Thymus (tissue), 11 donors: Measurements from ENCODE around the gene CRIM1. TPM values are rescaled to one million over a fixed set of nuclear protein-coding genes. Genes with fewer than 3 reads are reported as not detected.

ENCODE experiments used
- DNase-seq, 9 donors: peaks; one replicate each; pipeline ENCODE4 v3.0.0-alpha.2; 2013; ENCODE audit warnings: low spot score in 9 of 9, low read depth in 6 of 9, missing footprints in 1 of 9
- H3K27ac ChIP-seq, 2 donors: one replicate each; pipeline ENCODE4 v1.5.1; 2013; ENCODE audit warnings: control low read depth in 1 of 2, low read depth in 1 of 2, low read length in 1 of 2, mild to moderate bottlenecking in 1 of 2, moderate library complexity in 1 of 2
- H3K27me3 ChIP-seq, 2 donors: one replicate each; pipeline ENCODE4 v1.5.1; 2013; ENCODE audit warnings: low read length in 1 of 2; ENCODE audit not compliant: control insufficient read depth in 2 of 2, insufficient read depth in 1 of 2
- H3K36me3 ChIP-seq, 2 donors: one replicate each; pipeline ENCODE4 v1.5.1; 2013; ENCODE audit warnings: low read length in 1 of 2, mild to moderate bottlenecking in 1 of 2, moderate library complexity in 1 of 2; ENCODE audit not compliant: control insufficient read depth in 2 of 2, insufficient read depth in 2 of 2
- H3K4me1 ChIP-seq, 2 donors: one replicate each; pipeline ENCODE4 v1.5.1; 2013; ENCODE audit warnings: low read length in 2 of 2; ENCODE audit not compliant: control insufficient read depth in 2 of 2, insufficient read depth in 2 of 2
- H3K4me3 ChIP-seq, 2 donors: one replicate each; pipeline ENCODE4 v1.5.1; 2013; ENCODE audit warnings: low read length in 2 of 2, control low read depth in 1 of 2, mild to moderate bottlenecking in 1 of 2
- H3K9me3 ChIP-seq, 2 donors: one replicate each; pipeline ENCODE4 v1.5.1; 2013; ENCODE audit warnings: low read length in 1 of 2, mild to moderate bottlenecking in 1 of 2; ENCODE audit not compliant: control insufficient read depth in 2 of 2, insufficient read depth in 1 of 2
- WGBS: extraction: QIAGEN DNeasy Blood & Tissue Kit; methylation state at CpG from one replicate; pipeline ENCODE4 v1.1.7; 2013; 5-methylcytosine and 5-hydroxymethylcytosine counted together
- polyA plus RNA-seq: library from polyadenylated mRNA; stranded (reverse); fragments of 200-250 nt; gene quantifications from one replicate; pipeline ENCODE4 v1.2.3, GENCODE V29; 2013
- total RNA-seq: library from RNA; stranded (reverse); fragments of 120-200 nt; gene quantifications from one replicate; pipeline ENCODE4 v1.2.4, GENCODE V29; 2013
- donor health status: healthy.

The CRIM1 gene
- total and polyA plus RNA-seq, 2 donors, result 9.1 to 24.3 TPM

GRCh38 chr2:36567711-36568408 is 212.3 kb downstream of the CRIM1 start:
- Histone ChIP-seq H3K4me3 (no peak overlapping the region), H3K36me3 (peaks cover 0 to 17% of the 10 kb centered on the region in 2 donors), H3K4me1 (no peaks in the 10 kb centered on the region), H3K27ac (no peak overlapping the region), H3K9me3 (no peaks in the 10 kb centered on the region), H3K27me3 (no peaks in the 10 kb centered on the region)
- DNase-seq, result no peak
- 98% methylated on average over 6 of the region's 6 CpGs for WGBS

DNA sequence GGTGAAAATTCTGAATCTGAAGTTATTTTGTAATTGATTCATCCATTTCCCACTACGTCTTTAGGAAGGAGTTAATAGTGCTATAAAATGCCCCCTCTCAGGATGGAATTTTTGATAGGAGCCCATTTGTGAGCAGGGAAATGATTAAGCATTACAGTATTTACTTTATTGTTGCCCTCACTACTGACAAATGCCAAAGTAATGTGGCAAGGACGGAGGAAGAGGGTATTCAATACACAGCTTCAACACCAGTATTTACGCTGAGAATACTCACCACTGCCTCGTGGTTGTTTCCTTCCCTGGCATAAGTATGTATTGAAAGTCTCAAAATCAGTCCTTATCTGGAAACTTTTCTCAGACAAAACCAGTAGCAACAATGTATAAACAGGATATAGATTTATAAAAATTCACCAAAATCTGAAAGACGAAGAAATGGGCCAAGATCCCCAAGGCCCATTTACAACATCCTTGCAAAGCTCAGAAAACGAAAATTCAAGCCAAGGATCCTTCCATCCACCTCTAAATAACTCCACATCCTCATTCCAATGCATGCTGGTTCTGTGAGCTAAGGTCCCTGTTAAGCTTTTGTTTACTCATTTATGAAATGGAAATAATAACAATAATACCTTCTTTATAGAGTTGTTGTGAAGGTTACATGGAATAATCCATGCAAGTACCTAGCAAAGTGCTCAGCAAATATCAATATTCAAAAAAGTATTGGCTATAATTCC is 213.1 kb downstream of the CRIM1 start:
- Histone ChIP-seq H3K36me3 (peaks cover 0 to 18% of the 10 kb centered on the region in 2 donors), H3K4me3 (no peak overlapping the region), H3K9me3 (no peaks in the 10 kb centered on the region), H3K27ac (no peak overlapping the region), H3K27me3 (no peaks in the 10 kb centered on the region), H3K4me1 (no peaks in the 10 kb centered on the region)
- 88% methylated on average over 6 of the region's 6 CpGs for WGBS
- no peak for DNase-seq

DNA sequence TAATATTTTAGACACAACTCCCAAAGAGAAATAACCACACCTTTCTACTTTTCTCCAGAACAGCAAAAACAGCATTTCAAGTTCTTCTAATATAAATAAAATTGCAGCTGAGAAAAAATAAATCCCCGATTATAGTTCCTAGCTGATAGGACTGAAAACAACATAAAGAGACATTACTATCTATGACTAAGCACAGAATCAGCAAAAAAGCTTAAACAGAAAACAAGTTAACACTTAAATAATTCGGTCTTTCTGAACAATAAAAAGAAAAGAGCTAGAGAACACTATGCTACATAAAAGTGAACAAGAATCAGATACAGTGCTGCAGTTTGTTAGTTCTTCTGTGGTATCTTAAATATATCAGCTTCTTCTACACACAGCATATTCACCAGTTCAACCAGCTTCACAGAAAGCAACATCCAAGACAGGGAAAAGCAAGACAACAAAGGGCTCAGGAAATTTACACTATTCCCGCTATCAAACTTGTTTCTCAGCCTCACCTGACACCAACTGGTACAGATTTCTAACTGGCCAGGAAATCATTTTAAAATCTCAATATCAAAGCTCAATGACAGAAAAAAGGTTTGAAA is 213.8 kb downstream of the CRIM1 start:
- Histone ChIP-seq H3K4me3 (no peak overlapping the region), H3K27me3 (no peaks in the 10 kb centered on the region), H3K4me1 (no peaks in the 10 kb centered on the region), H3K27ac (no peak overlapping the region), H3K9me3 (no peaks in the 10 kb centered on the region), H3K36me3 (peaks cover 0 to 18% of the 10 kb centered on the region in 2 donors)
- no peak for DNase-seq
- 96% methylated on average over 3 of the region's 3 CpGs for WGBS

DNA sequence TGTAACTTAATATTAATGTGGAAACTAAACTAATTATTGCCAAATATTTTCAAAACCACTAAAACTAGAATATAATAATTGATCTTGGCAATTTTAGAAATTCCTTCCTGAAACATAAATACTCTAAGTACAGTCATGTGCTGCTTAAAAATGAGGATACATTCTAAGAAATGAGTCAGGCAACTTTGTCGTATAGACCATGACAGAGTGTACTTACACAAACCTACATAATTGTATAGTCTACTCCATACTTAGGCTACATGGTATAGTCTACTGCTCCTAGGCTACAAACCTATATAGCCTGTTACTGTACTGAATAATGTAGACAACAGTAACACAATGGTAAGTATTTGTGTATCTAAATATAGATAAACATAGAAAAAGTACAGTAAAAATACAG is 214.8 kb downstream of the CRIM1 start:
- peaks cover 0 to 20% of the 10 kb centered on the region in 2 donors for H3K36me3 ChIP-seq
- H3K4me3 ChIP-seq, result no peak overlapping the region
- H3K27ac ChIP-seq, result no peak overlapping the region
- WGBS, result 99% methylated on average over 1 of the region's 1 CpG
- H3K27me3 ChIP-seq, result no peaks in the 10 kb centered on the region
- H3K4me1 ChIP-seq, result no peaks in the 10 kb centered on the region
- no peak for DNase-seq
- no peaks in the 10 kb centered on the region for H3K9me3 ChIP-seq

- Histone ChIP-seq H3K27ac (no peak overlapping the region), H3K36me3 (peaks cover 0 to 19% of the 10 kb centered on the region in 2 donors), H3K4me1 (no peaks in the 10 kb centered on the region), H3K4me3 (no peak overlapping the region), H3K27me3 (no peaks in the 10 kb centered on the region), H3K9me3 (no peaks in the 10 kb centered on the region)
- 99% methylated on average over 3 of the region's 3 CpGs for WGBS
- no peak for DNase-seq
Measured at GRCh38 chr2:36572054-36572718, 216.6 kb downstream of the CRIM1 start.

- DNase-seq, result no peak
- Histone ChIP-seq H3K4me1 (no peaks in the 10 kb centered on the region), H3K27me3 (no peaks in the 10 kb centered on the region), H3K4me3 (no peak overlapping the region), H3K36me3 (peaks cover 0 to 21% of the 10 kb centered on the region in 2 donors), H3K27ac (no peak overlapping the region), H3K9me3 (no peaks in the 10 kb centered on the region)
- 94% methylated on average over 4 of the region's 4 CpGs for WGBS
Measured at GRCh38 chr2:36572719-36573059, 217.1 kb downstream of the CRIM1 start.

DNA sequence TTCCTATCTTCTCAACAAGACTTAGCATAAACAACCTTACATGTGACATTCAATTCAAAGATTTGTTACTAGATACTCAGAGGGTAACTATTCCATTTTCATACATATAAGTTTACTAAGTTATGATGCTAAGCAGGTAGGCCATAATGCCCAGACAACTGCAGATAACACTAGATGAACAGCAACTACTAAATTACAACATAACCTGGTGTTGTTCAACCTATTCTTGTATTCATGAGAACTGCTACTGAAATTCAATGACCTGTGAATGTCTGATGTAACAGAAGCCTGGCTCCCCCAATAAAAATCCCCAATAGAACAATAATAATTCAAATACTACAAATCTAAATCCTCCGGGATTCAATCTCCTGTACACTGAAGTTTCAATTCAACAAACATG is 217.6 kb downstream of the CRIM1 start:
- Histone ChIP-seq H3K4me3 (no peak overlapping the region), H3K36me3 (peaks cover under 1 to 26% of the 10 kb centered on the region in 2 donors), H3K27ac (no peak overlapping the region), H3K9me3 (no peaks in the 10 kb centered on the region), H3K27me3 (no peaks in the 10 kb centered on the region), H3K4me1 (no peaks in the 10 kb centered on the region)
- DNase-seq, result no peak
- whole genome bisulfite sequencing, result 98% methylated on average over 1 of the region's 1 CpG

- Histone ChIP-seq H3K27ac (no peak overlapping the region), H3K9me3 (no peaks in the 10 kb centered on the region), H3K27me3 (no peaks in the 10 kb centered on the region), H3K36me3 (peaks cover 3 to 34% of the 10 kb centered on the region in 2 donors), H3K4me1 (no peaks in the 10 kb centered on the region), H3K4me3 (no peak overlapping the region)
- WGBS, result 95% methylated on average over 2 of the region's 2 CpGs
- DNase-seq, result no peak
Measured at GRCh38 chr2:36574560-36574959, 219.0 kb downstream of the CRIM1 start.

DNA sequence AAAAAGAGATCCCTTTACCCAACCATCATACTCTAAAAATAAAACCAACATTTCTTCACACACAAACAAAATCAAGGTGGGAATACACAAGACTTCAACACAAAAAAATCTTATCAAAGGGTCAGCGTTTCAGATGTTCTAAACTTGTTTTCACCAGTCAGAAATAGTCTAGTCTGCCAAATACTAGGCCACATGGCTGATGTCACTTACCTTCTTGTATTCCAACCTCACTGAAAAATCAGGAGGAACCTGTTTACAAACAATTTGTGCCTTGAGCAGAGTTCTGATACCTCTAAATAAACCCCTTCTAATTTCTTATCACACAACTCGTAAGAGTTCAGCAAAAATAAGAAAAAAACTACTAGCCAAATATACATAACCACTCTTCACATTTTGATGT is 222.3 kb downstream of the CRIM1 start:
- no peak overlapping the region for H3K4me3 ChIP-seq
- 90% methylated on average over 2 of the region's 2 CpGs for WGBS
- no peaks in the 10 kb centered on the region for H3K9me3 ChIP-seq
- H3K27me3 ChIP-seq, result no peaks in the 10 kb centered on the region
- no peak for DNase-seq
- peaks cover 8 to 57% of the 10 kb centered on the region in 2 donors for H3K36me3 ChIP-seq
- H3K4me1 ChIP-seq, result no peaks in the 10 kb centered on the region
- H3K27ac ChIP-seq, result no peak overlapping the region
